SHP77 (cell line): ENCODE results near the gene STX12.
"Not testable (repeated sequence)": the region's sequence is repeated elsewhere in the genome, so short reads cannot be mapped to it uniquely, and the experiment has no call there.

Experiments
- DNase-seq, 2 experiments: peaks; one replicate each; lab custom pipeline; 2025; lab: John Stamatoyannopoulos, UW

Gene STX12

GRCh38 chr1:27830621-27831440 lies 57.8 kb downstream of the STX12 start, which contains the start of gene PPP1R8:
Gene PPP1R8, plus strand, starts transcription at chr1:27830782. Its CDS starts 54 bp downstream, at chr1:27830836.
- peak; percentile 96 to 97 for DNase-seq

GRCh38 chr1:27831568-27832410 lies 58.8 kb downstream of the STX12 start:
- DNase-seq, result no peak

GRCh38 chr1:27832762-27833161 lies 59.7 kb downstream of the STX12 start:
- no peak for DNase-seq

- DNase-seq, result no peak
Measured at GRCh38 chr1:27833470-27833869, 60.5 kb downstream of the STX12 start.

GRCh38 chr1:27835046-27835445 lies 62.0 kb downstream of the STX12 start:
- no peak for DNase-seq

- DNase-seq, result no peak
Measured at GRCh38 chr1:27835501-27835900, 62.5 kb downstream of the STX12 start.

- DNase-seq, result no peak
Measured at GRCh38 chr1:27849951-27850350, 76.9 kb downstream of the STX12 start.

- DNase-seq, result no peak
Measured at GRCh38 chr1:27855085-27855484, 82.1 kb downstream of the STX12 start.

- DNase-seq, result no peak
Measured at GRCh38 chr1:27856561-27857343, 83.7 kb downstream of the STX12 start.

- DNase-seq, result not testable (repeated sequence)
Measured at GRCh38 chr1:27857552-27857951, 84.5 kb downstream of the STX12 start.

GRCh38 chr1:27858072-27858948 lies 85.3 kb downstream of the STX12 start:
- DNase-seq, result peak; percentile 66 to 76

GRCh38 chr1:27858949-27859576 lies 86.0 kb downstream of the STX12 start:
- DNase-seq, result no peak

GRCh38 chr1:27861436-27861835 lies 88.4 kb downstream of the STX12 start:
- no peak for DNase-seq

- no peak for DNase-seq
Measured at GRCh38 chr1:27862004-27862403, 89.0 kb downstream of the STX12 start.

- no peak for DNase-seq
Measured at GRCh38 chr1:27862671-27863537, 89.9 kb downstream of the STX12 start.

GRCh38 chr1:27863538-27863915 lies 90.5 kb downstream of the STX12 start:
- DNase-seq, result no peak

GRCh38 chr1:27864264-27864895 lies 91.4 kb downstream of the STX12 start:
- DNase-seq, result no peak

GRCh38 chr1:27865821-27866220 lies 92.8 kb downstream of the STX12 start:
- no peak for DNase-seq

GRCh38 chr1:27868556-27868931 lies 95.5 kb downstream of the STX12 start:
- DNase-seq, result no peak
